NT2/D1 (cell line): ENCODE data around the gene ADAMTSL5.

ENCODE experiments used
- SUZ12 ChIP-seq: IDR thresholded peaks from 2 replicates; pipeline ENCODE4 v1.6.1; 2011; ENCODE audit not compliant: insufficient read length, insufficient read depth; ENCODE audit errors: extremely low read depth
- YY1 ChIP-seq: IDR thresholded peaks from 2 replicates; pipeline ENCODE4 v1.6.1; 2011; ENCODE audit not compliant: insufficient read length, insufficient read depth
- ZNF274 ChIP-seq: IDR thresholded peaks from 2 replicates; pipeline ENCODE4 v1.6.1; 2011; ENCODE audit warnings: mild to moderate bottlenecking, low read depth, low read length

GRCh38 chr19:1501200-1501595 lies 11.6 kb downstream of the ADAMTSL5 start:
- no peak for TF ChIP-seq ZNF274
- no peak for TF ChIP-seq SUZ12
- no peak for TF ChIP-seq YY1
